Body of pancreas (tissue), 4 donors: ENCODE results near the gene KRT24. TPM values are rescaled to one million over a fixed set of nuclear protein-coding genes. Genes with fewer than 3 reads are reported as not detected.

Experiments
- ATAC-seq: fragments of 150-250 bp; one replicate; pipeline ENCODE4 v1.9.1; 2016
- DNase-seq, 4 donors: peaks; one replicate each; pipeline ENCODE4 v3.0.0-alpha.2; 2019
- H3K27ac ChIP-seq, 4 donors: fragments of 200-600 bp; sonication (generic); 1 replicate in 3 of 4; 2 replicates in 1 of 4; pipeline versions ENCODE4 v1.5.1 to v1.6.1; 2016 to 2019; ENCODE audit warnings: mild to moderate bottlenecking in 1 of 4, mixed read lengths in 1 of 4, moderate library complexity in 1 of 4
- H3K27me3 ChIP-seq, 2 donors: fragments of 200-600 bp; sonication (generic); one replicate each; pipeline ENCODE4 v1.6.0; 2016; ENCODE audit warnings: mild to moderate bottlenecking in 1 of 2
- H3K36me3 ChIP-seq, 2 donors: fragments of 200-600 bp; sonication (generic); replicated peaks in 1 of 2; 2 replicates each; pipeline ENCODE4 v1.5.1; 2016; ENCODE audit warnings: low read depth in 2 of 2; ENCODE audit not compliant: insufficient read depth in 1 of 2
- H3K4me1 ChIP-seq: fragments of 200-600 bp; sonication (generic); one replicate; pipeline ENCODE4 v1.6.0; 2016
- H3K4me3 ChIP-seq, 2 donors: fragments of 200-600 bp; sonication (generic); 1 replicate in 1 of 2; 2 replicates in 1 of 2; pipeline ENCODE4 v1.5.1; 2016 to 2019
- H3K9me3 ChIP-seq, 3 donors: fragments of 200-600 bp; sonication (generic); 1 replicate in 2 of 3; 2 replicates in 1 of 3; pipeline ENCODE4 v1.5.1; 2016
- POLR2A ChIP-seq, 3 donors: fragments of 450-650 bp; IDR thresholded peaks; one replicate each; pipeline ENCODE4 v1.6.1; 2016; ENCODE audit warnings: antibody characterized with exemption in 3 of 3, mild to moderate bottlenecking in 2 of 3
- WGBS, 2 donors: methylation state at CpG; one replicate each; pipeline ENCODE4 v1.1.5; 2017; 5-methylcytosine and 5-hydroxymethylcytosine counted together
- intact Hi-C: fragments of 100-400 bp; cut with DNase I; formaldehyde crosslinking; loops from one replicate; pipeline ENCODE4 v1.15.1; 2023
- total RNA-seq, 2 donors: library from RNA; depleted of rRNA; stranded (reverse); fragments of >200 nt; gene quantifications; one replicate each; pipeline ENCODE4 v1.1.0, GENCODE V29; 2016
- TF ChIP-seq, protein P1 (sequence below), 7 experiments: fragments of 450-650 bp in 4 of 7; fragments of 200-600 bp in 3 of 7; sonication (generic) in 3 of 7; IDR thresholded peaks; one replicate each; pipeline ENCODE4 v1.5.1; 2016 to 2019; ENCODE audit warnings: antibody characterized with exemption in 7 of 7

The KRT24 gene
- total RNA-seq, 2 donors from 2014 or later = not detected

DNA sequence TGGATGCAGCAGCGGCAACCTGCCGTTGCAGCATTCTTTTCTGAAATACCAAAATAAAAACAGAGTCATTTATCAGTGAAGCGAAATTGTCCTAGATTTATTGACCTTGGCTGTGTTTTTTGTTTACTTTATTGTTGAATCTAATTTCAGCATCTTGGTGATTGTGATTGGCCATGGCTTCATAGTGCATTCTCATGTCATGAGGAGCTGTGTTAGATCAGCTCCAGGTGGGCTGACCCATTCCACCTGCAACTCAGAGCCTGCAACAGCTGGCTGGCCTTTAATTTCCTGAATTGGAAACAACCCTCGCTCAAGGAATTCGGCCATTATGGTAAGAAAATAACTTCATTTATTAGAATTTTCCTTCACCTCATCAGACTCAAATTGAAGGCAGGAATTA, 16.4 kb downstream of the KRT24 start:
- H3K4me1 ChIP-seq = peaks cover 6% of the 10 kb centered on the region
- no peaks in the 10 kb centered on the region for H3K9me3 ChIP-seq
- 54 to 58% methylated on average over 5 of the region's 5 CpGs for WGBS, 2 donors
- peak overlapping the region in 3 of 4 donors; percentile 63 to 74 (median 70) for H3K27ac ChIP-seq
- no peaks in the 10 kb centered on the region for H3K36me3 ChIP-seq
- TF ChIP-seq POLR2A (IDR thresholded peaks at IDR 0.05) = peak in 1 of 3 donors; percentile 54
- TF ChIP-seq, protein P1, sequence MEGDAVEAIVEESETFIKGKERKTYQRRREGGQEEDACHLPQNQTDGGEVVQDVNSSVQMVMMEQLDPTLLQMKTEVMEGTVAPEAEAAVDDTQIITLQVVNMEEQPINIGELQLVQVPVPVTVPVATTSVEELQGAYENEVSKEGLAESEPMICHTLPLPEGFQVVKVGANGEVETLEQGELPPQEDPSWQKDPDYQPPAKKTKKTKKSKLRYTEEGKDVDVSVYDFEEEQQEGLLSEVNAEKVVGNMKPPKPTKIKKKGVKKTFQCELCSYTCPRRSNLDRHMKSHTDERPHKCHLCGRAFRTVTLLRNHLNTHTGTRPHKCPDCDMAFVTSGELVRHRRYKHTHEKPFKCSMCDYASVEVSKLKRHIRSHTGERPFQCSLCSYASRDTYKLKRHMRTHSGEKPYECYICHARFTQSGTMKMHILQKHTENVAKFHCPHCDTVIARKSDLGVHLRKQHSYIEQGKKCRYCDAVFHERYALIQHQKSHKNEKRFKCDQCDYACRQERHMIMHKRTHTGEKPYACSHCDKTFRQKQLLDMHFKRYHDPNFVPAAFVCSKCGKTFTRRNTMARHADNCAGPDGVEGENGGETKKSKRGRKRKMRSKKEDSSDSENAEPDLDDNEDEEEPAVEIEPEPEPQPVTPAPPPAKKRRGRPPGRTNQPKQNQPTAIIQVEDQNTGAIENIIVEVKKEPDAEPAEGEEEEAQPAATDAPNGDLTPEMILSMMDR (IDR thresholded peaks at IDR 0.05) = no peak
- H3K4me3 ChIP-seq = no peak overlapping the region
- intact Hi-C loops = no loop called here
- DNase-seq (peak in 3 of 4 donors; percentile 15 to 33 (median 18)), ATAC-seq (peak; percentile 77)
- H3K27me3 ChIP-seq = no peaks in the 10 kb centered on the region

- Histone ChIP-seq H3K27me3 (no peaks in the 10 kb centered on the region), H3K27ac (peak overlapping the region in 3 of 4 donors; percentile 63 to 74 (median 70)), H3K9me3 (no peaks in the 10 kb centered on the region), H3K4me3 (no peak overlapping the region), H3K36me3 (no peaks in the 10 kb centered on the region), H3K4me1 (peaks cover 6% of the 10 kb centered on the region)
- DNase-seq = peak; percentile 38 to 76 (median 63)
- 10 to 20% methylated on average over 4 of the region's 4 CpGs for WGBS, 2 donors
- TF ChIP-seq POLR2A (IDR thresholded peaks at IDR 0.05) = no peak
- TF ChIP-seq, protein P1 (IDR thresholded peaks at IDR 0.05) = no peak
- ATAC-seq = peak; percentile 77
- intact Hi-C loops = no loop called here
These were observed 17.4 kb downstream of the KRT24 start for GRCh38 chr17:40686192-40686591.

DNA sequence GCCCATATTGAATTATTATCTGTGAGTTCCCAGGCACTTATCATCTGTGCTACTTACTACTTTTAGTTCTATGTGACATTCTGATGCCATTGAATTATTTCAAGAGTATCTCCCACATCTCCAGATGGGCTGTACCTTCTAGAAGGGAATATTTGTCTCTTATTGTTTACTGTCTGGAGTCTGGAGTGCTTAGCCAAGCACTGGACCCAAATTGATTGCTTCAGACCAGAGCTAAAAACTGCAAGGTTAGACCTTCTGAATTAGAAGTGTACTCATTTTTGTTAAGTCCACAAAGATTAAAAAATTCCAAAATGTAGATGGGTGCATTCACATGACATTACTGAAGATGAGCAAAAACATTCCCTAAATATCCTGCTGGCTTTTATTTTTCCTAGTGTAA, 22.6 kb downstream of the KRT24 start:
- intact Hi-C loops = no loop called here
- no peaks in the 10 kb centered on the region for H3K36me3 ChIP-seq
- TF ChIP-seq, protein P1 (IDR thresholded peaks at IDR 0.05) = no peak
- TF ChIP-seq POLR2A (IDR thresholded peaks at IDR 0.05) = no peak
- no peak for ATAC-seq
- H3K9me3 ChIP-seq = no peaks in the 10 kb centered on the region
- no peaks in the 10 kb centered on the region for H3K27me3 ChIP-seq
- no peak overlapping the region for H3K27ac ChIP-seq
- no peak for DNase-seq
- H3K4me3 ChIP-seq = no peak overlapping the region
- H3K4me1 ChIP-seq = peaks cover 5% of the 10 kb centered on the region

DNA sequence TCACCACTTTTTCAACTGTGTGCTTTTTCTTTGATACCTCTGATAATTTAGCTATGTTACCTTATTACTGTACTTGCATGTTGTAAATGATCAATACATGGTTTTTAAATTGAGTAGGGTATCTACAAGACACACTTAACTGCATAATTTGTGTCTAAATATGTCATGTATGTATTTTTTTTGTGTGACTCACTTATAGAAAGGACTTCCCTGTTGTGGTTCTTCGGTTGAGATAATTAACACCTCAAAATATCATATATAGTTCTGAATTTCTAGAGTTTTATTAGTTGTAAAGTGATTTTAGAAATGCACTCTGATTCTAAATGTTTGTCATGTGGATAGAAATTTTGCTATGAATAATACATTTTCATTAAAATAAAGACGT, 24.0 kb downstream of the KRT24 start:
- Histone ChIP-seq H3K36me3 (no peaks in the 10 kb centered on the region), H3K9me3 (no peaks in the 10 kb centered on the region), H3K27ac (no peak overlapping the region), H3K4me1 (no peaks in the 10 kb centered on the region), H3K4me3 (no peak overlapping the region), H3K27me3 (no peaks in the 10 kb centered on the region)
- intact Hi-C loops = no loop called here
- ATAC-seq = no peak
- 58 to 66% methylated on average over 2 of the region's 2 CpGs for WGBS, 2 donors
- no peak for DNase-seq
- TF ChIP-seq POLR2A (IDR thresholded peaks at IDR 0.05) = no peak
- TF ChIP-seq, protein P1 (IDR thresholded peaks at IDR 0.05) = no peak

GRCh38 chr17:40678902-40679522, 24.5 kb downstream of the KRT24 start:
- no peaks in the 10 kb centered on the region for H3K4me1 ChIP-seq
- no peak overlapping the region for H3K4me3 ChIP-seq
- no peak for ATAC-seq
- WGBS, 2 donors = 37 to 42% methylated on average over 4 of the region's 4 CpGs
- no peaks in the 10 kb centered on the region for H3K36me3 ChIP-seq
- H3K9me3 ChIP-seq = no peaks in the 10 kb centered on the region
- no peaks in the 10 kb centered on the region for H3K27me3 ChIP-seq
- no peak overlapping the region for H3K27ac ChIP-seq
- intact Hi-C loops = no loop called here
- no peak for DNase-seq
- TF ChIP-seq, protein P1 (IDR thresholded peaks at IDR 0.05) = no peak
- TF ChIP-seq POLR2A (IDR thresholded peaks at IDR 0.05) = no peak
